Ishikawa (cell line): ENCODE data around the gene ZFP36L2.
A peak's percentile ranks its signal among the peaks of the same experiment; 100 is the strongest.

Experiments
- CEBPB ChIP-seq: IDR thresholded peaks from 2 replicates; pipeline ENCODE4 v1.6.1; 2012
- CREB1 ChIP-seq: IDR thresholded peaks from 2 replicates; pipeline ENCODE4 v1.6.1; 2012; ENCODE audit warnings: low read depth
- EGR1 ChIP-seq: IDR thresholded peaks from 2 replicates; pipeline ENCODE4 v1.6.1; 2012
- EP300 ChIP-seq: IDR thresholded peaks from 2 replicates; pipeline ENCODE4 v1.6.1; 2012; ENCODE audit warnings: borderline replicate concordance
- FOXM1 ChIP-seq: IDR thresholded peaks from 2 replicates; pipeline ENCODE4 v1.6.1; 2012; ENCODE audit warnings: low read depth, borderline replicate concordance
- MAX ChIP-seq: IDR thresholded peaks from 2 replicates; pipeline ENCODE4 v1.6.1; 2012
- NFIC ChIP-seq: IDR thresholded peaks from 2 replicates; pipeline ENCODE4 v1.6.1; 2012
- RAD21 ChIP-seq: IDR thresholded peaks from 2 replicates; pipeline ENCODE4 v1.6.1; 2012; ENCODE audit warnings: low read depth
- REST ChIP-seq: IDR thresholded peaks from 2 replicates; pipeline ENCODE4 v1.6.1; 2012; ENCODE audit warnings: low read depth, mild to moderate bottlenecking
- TAF1 ChIP-seq: IDR thresholded peaks from 2 replicates; pipeline ENCODE4 v1.6.1; 2012; ENCODE audit warnings: low read depth, mild to moderate bottlenecking
- TCF12 ChIP-seq: IDR thresholded peaks from 2 replicates; pipeline ENCODE4 v1.6.1; 2012; ENCODE audit warnings: low read depth
- TEAD4 ChIP-seq: IDR thresholded peaks from 2 replicates; pipeline ENCODE4 v1.6.1; 2012
- USF1 ChIP-seq: IDR thresholded peaks from 2 replicates; pipeline ENCODE4 v1.6.1; 2012
- YY1 ChIP-seq: IDR thresholded peaks from 2 replicates; pipeline ENCODE4 v1.6.1; 2012; ENCODE audit warnings: low read depth
- ZBTB7A ChIP-seq: IDR thresholded peaks from 2 replicates; pipeline ENCODE4 v1.6.1; 2012; ENCODE audit warnings: low read depth

The ZFP36L2 gene

GRCh38 chr2:43225093-43225787, 1.2 kb downstream of the ZFP36L2 start:
- 0 out of 2 replicates have a peak, but pooled peaks have one; percentile 4 for TF ChIP-seq ZBTB7A
- TF ChIP-seq FOXM1, result no peak

DNA sequence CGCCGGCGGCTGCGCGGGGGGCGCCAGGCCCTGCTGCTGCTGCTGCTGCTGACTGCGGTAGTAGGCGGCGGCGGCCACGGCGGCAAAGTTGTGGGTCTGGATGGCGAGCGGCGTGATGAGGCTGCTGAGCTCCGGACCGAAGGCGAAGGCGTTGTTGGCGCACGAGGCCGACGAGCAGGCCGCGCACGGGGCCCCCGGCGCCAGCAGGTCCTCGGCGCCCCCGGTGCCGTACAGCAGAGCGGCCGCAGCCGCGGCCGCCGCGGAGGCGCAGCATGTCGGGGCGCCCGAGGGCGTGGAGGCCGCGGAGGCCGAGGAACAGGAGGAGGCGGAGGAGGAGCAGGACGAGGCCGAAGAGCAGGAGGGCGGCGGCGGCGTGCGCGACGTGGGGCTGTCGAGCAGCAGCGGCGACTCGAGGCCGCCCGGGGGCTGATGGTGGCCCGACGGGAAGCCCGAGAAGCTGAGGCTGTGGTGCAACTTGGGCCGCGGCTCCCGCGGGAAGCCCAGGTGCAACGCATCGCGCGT, 1.8 kb downstream of the ZFP36L2 start:
- no peak for TF ChIP-seq TCF12
- no peak for TF ChIP-seq RAD21
- TF ChIP-seq EGR1, result no peak

GRCh38 chr2:43224131-43224570, 2.3 kb downstream of the ZFP36L2 start:
- TF ChIP-seq NFIC (no peak), REST (no peak), TEAD4 (no peak), ZBTB7A (no peak), TAF1 (no peak), YY1 (no peak), MAX (no peak), EP300 (no peak), RAD21 (no peak), CREB1 (no peak), CEBPB (no peak), TCF12 (no peak), USF1 (no peak), EGR1 (no peak), FOXM1 (no peak)

DNA sequence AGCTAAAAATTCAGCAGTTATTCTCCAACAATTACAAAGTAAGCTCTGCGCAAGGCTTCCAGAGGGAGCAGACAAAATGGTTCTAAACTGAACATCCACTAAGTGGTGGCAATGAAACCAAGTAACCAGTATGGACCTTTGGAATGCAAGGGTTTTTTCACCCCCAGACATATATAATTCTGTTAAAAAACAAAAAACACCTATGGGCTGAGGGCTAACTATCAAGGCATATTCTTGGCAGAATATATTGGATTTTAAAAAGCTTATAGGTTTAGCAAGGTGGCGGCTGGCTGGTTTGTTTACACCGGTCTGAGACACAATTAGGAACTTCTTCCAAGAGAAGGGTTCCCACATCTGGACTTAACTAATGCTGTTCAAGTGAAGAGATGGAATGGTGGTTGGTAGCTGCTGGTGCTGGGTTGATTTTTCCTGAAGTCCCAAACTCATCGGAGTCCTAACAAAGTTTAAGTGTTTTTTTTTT, 2.8 kb downstream of the ZFP36L2 start:
- TF ChIP-seq TCF12 (no peak), ZBTB7A (no peak), TEAD4 (no peak), EP300 (no peak), NFIC (no peak), TAF1 (no peak), FOXM1 (no peak), RAD21 (no peak), REST (no peak), YY1 (no peak), MAX (no peak), CEBPB (no peak), USF1 (no peak), CREB1 (no peak), EGR1 (no peak)

DNA sequence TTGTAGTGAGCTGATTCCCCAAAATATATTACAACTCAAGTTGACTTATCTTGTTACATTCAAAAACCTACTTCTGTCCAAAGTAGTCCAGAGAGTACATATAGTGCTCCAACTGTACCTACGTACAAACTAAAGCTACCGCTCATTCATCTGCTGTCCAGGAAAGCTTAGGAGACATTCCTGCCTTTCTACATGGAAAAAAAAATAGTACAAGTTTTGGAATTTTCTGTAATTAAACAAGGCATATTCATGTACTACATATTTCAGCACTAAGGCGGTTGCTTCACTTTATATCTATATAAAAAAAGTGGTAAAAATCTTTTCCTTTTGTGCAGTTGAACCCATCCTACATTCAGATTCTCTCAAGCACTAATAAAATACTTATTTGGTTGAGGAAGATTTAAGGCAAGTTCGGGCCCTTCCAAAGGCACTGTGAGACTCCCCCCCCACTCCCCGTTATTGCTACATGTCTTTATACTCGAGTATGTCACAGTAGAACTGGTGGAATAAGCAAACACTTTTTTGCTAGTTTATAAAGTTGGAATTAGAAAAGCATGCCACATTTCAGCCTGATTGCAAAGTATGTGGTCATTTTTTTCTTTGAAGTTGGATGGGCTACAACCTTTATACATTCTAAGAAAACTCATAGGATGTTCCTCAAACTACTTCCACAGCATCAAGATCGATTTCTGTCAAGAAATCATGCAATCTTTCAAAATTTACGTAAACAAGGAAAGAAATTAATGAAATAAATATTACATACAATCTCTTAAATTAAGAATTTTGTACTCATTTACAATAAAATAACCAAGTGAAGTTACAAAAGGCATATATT, 3.7 kb downstream of the ZFP36L2 start:
- TF ChIP-seq TCF12 (no peak), TEAD4 (no peak), EGR1 (no peak), RAD21 (no peak), YY1 (no peak), CEBPB (no peak), NFIC (no peak), TAF1 (no peak), FOXM1 (no peak), USF1 (no peak), REST (no peak), EP300 (no peak), MAX (no peak), CREB1 (no peak)
